Fibroblast of the aortic adventitia (primary cell): Measurements from ENCODE around the gene CD1D. TPM values are rescaled to one million over a fixed set of nuclear protein-coding genes. Genes with fewer than 3 reads are reported as not detected.
"Not testable (repeated sequence)": the region's sequence is repeated elsewhere in the genome, so short reads cannot be mapped to it uniquely, and the experiment has no call there.

ENCODE experiments used
- DNase-seq: peaks from one replicate; pipeline ENCODE4 v3.0.0-alpha.2; 2010; ENCODE audit warnings: low read depth
- H3K4me3 ChIP-seq: 2 replicates; pipeline ENCODE4 v1.5.1; 2011; ENCODE audit warnings: low read depth, mild to moderate bottlenecking, control low read depth, low read length, moderate library complexity
- CTCF ChIP-seq: IDR thresholded peaks from 2 replicates; pipeline ENCODE4 v1.5.1; 2011; ENCODE audit warnings: mild to moderate bottlenecking, low read length, control low read depth, inconsistent platforms; ENCODE audit not compliant: insufficient read depth
- total RNA-seq: library from RNA; depleted of rRNA; stranded (reverse); fragments of >200 nt; gene quantifications from 2 replicates; pipeline ENCODE4 v1.2.3, GENCODE V29; 2012; ENCODE audit warnings: low replicate concordance

The CD1D gene
- total RNA-seq, 1 donor = 0.09 TPM

- no peak for DNase-seq
- no peak overlapping the region for H3K4me3 ChIP-seq
- no peak for TF ChIP-seq CTCF
Measured at GRCh38 chr1:158200527-158200926, 19.8 kb downstream of the CD1D start.

- DNase-seq = peak; percentile 82
- peak; percentile 73 for TF ChIP-seq CTCF
- H3K4me3 ChIP-seq = no peak overlapping the region
Measured at GRCh38 chr1:158203693-158204457, 23.2 kb downstream of the CD1D start.

GRCh38 chr1:158204458-158204827, 23.7 kb downstream of the CD1D start:
- TF ChIP-seq CTCF = no peak
- DNase-seq = no peak
- no peak overlapping the region for H3K4me3 ChIP-seq

GRCh38 chr1:158208586-158209116, 28.0 kb downstream of the CD1D start:
- DNase-seq = no peak
- H3K4me3 ChIP-seq = no peak overlapping the region
- no peak for TF ChIP-seq CTCF

- DNase-seq = no peak
- H3K4me3 ChIP-seq = no peak overlapping the region
- no peak for TF ChIP-seq CTCF
Measured at GRCh38 chr1:158212320-158212719, 31.6 kb downstream of the CD1D start.

- not testable (repeated sequence) for H3K4me3 ChIP-seq, DNase-seq
Measured at GRCh38 chr1:158223445-158223844, 42.8 kb downstream of the CD1D start.

- no peak for TF ChIP-seq CTCF
- DNase-seq = no peak
- H3K4me3 ChIP-seq = no peak overlapping the region
Measured at GRCh38 chr1:158227904-158228623, 47.4 kb downstream of the CD1D start.
